SK-MEL-5 (cell line): ENCODE data around the gene OCSTAMP. TPM values are rescaled to one million over a fixed set of nuclear protein-coding genes. Genes with fewer than 3 reads are reported as not detected.

Experiments used
- DNase-seq: peaks from one replicate; pipeline ENCODE4 v3.0.0-alpha.2; 2016; ENCODE audit warnings: low read depth, low spot score
- in situ Hi-C: cut with HindIII; loops from 2 replicates; pipeline ENCODE4 v1.10.0; 2016; ENCODE audit warnings: low sequenced_read_pairs, high pct_unique_total_duplicates, low pct_unique_long_range_greater_than_20kb
- total RNA-seq: library from RNA; depleted of rRNA; stranded (reverse); fragments of >200 nt; shearing (Covaris generic); gene quantifications from 2 replicates; pipeline ENCODE4 v1.2.3, GENCODE V29; 2014

Gene OCSTAMP
- total RNA-seq, 1 experiment from 2014 or later = not detected

DNA sequence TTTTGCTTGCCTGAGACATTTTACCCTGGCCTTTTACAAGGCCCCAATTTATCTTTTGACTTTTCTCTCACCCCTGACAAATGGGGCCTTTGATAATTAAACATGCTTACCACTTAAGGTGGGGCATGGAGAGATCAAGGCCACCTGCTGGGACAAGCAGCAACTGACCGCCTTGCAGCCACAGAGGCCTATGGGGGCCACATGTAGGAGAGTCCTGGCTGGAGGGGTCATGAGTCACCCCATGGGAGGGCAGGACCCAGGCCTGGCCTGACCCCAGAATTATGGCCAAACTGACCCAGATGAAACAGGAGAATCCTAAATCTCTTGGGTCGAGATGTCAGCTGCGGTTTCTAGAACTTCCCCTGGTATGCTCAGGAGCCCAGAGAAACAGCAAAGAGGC lies 8.5 kb upstream of the OCSTAMP start:
- in situ Hi-C loops = no loop called here
- DNase-seq = no peak

GRCh38 chr20:46558511-46558959 lies 8.1 kb upstream of the OCSTAMP start:
- in situ Hi-C loops = no loop called here
- peak; percentile 11 for DNase-seq

DNA sequence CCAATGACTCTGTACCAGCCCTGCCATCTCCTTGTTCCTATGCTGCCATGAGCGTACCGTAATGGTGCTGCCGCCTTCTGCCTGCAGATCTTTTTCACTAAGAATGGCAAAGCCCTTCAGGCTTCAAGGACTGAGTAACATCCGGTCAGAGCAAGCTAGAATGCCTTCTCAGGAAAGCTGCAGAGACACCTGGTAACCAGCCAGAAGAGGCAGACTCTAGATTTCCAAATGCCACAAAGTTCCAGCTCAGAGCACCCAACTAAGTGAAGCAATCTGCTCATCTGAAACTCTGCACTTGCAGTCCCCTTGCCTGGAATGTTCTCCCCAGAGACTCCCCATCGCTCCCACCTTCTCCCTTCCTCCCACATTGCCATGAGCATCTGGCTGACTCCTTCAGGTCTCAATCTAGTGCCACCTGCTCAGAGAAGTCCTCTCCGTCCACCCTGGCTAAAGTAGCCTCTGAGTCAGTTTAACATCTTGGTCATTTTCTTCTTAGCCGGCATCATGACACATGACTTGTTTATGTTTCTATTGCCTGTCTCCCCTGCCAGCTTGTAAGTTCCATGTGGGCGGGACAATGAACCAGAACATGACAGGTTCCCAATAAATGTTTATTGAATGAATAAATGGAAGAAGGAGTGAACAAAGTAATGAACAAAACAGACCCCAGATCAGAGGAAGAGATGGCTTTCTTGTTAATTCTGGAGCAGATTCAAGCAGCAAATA lies 6.9 kb upstream of the OCSTAMP start:
- in situ Hi-C loops = no loop called here
- no peak for DNase-seq

DNA sequence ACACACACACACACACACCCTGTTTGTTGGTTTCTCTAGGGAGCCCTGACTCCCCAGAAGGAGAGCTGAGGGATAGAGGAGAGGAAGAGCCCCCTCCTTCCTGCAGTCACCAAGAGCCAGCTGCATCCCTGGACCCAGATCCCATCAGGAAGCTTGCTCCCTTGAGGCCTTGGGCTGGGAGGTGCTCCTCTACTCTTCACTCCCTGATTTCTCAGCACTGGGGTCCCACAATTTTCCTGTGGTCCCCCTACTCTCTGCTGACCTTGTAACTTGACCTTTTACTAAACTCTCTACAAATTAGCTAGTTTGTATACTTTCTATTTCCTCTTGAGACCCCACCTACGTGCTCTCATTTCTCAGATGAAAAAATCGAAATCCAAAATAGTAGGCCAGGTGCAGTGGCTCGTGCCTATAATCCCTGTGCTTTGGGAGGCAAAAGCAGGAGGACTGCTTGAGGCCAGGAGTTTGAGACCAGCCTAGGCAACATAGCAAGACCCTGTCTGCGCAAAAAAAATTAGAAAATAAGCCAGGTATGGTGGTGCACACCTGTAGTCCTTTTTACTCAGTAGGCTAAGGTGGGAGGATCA lies 5.0 kb upstream of the OCSTAMP start:
- DNase-seq = no peak
- in situ Hi-C loops = no loop called here

DNA sequence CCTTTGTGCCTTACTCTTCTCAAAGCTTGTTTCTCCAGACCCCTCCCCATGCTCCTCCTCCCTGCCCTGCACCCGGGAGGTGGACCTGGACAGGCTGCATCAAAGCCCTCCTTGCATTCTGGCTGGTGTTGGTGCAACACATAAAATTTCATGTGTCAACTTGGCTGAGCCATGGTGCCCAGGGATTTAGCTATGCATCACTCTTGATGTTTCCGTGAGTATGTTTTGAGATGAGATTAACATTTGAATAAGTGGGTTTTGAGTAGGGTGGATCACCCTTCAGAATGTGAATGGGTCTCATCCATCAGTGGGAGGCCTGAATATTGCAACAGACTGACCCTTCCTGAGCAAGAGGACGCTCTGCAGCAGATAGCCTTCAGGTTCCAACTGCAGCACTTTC lies 4.4 kb upstream of the OCSTAMP start:
- in situ Hi-C loops = no loop called here
- no peak for DNase-seq

GRCh38 chr20:46553926-46554325 lies 3.5 kb upstream of the OCSTAMP start:
- in situ Hi-C loops = no loop called here
- no peak for DNase-seq

GRCh38 chr20:46552460-46553420 lies 2.3 kb upstream of the OCSTAMP start:
- in situ Hi-C loops = no loop called here
- DNase-seq = no peak

- in situ Hi-C loops = no loop called here
- DNase-seq = no peak
These were observed 1.3 kb upstream of the OCSTAMP start for GRCh38 chr20:46551522-46552381.

GRCh38 chr20:46549188-46549972 lies 1.1 kb downstream of the OCSTAMP start:
- DNase-seq = no peak
- in situ Hi-C loops = loop anchor here (25.0 kb wide), 1 partner anchor 138 kb away; the partner anchor contains the start of gene TP53RK

GRCh38 chr20:46548688-46549087 lies 1.8 kb downstream of the OCSTAMP start:
- in situ Hi-C loops = loop anchor here (25.0 kb wide), 1 partner anchor 139 kb away; the partner anchor contains the start of gene TP53RK
- no peak for DNase-seq

- in situ Hi-C loops = loop anchor here (25.0 kb wide), 1 partner anchor 139 kb away; the partner anchor contains the start of gene TP53RK
- DNase-seq = no peak
These were observed 2.5 kb downstream of the OCSTAMP start for GRCh38 chr20:46547995-46548394.

DNA sequence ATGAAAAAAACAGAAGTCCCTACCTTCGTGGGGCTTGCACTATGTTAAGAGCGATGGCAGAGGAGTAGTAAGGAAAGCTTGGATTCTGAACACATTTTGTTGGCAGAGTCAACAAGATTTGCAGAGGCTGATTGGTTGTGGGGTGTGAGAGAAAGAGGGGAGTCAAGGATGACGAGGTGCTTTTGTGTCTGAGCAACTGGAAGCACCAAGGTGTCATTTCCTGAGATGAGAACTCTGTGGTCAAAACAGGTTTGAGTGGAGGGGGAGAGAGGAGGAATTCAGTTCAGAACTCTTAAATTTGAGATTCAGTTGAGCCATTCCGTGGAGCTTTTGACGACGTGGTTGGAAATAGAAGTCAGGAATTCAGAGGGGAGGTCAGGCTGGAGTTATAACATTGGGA lies 3.5 kb downstream of the OCSTAMP start:
- in situ Hi-C loops = loop anchor here (25.0 kb wide), 1 partner anchor 140 kb away; the partner anchor contains the start of gene TP53RK
- DNase-seq = no peak

DNA sequence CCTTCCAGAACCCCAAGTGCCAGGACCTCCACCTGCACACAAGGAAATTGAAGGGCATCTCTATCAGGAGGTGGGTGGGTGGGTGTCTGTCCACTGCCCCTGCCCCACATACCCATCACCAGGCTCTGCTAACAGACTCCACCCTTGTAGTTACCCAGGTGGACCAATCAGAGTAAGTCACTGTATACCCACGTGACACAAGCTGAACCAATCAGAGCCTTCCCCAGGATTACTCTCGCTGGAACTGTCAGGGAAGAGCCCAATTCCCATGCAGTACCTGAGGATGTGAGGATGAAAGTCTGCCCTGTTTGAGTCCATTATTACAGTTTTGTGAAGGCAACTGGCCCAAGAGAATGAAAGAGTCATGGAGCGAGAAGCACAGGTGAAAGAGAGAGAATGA lies 4.2 kb downstream of the OCSTAMP start:
- peak; percentile 22 for DNase-seq
- in situ Hi-C loops = loop anchor here (25.0 kb wide), 1 partner anchor 141 kb away; the partner anchor contains the start of gene TP53RK

- in situ Hi-C loops = loop anchor here (25.0 kb wide), 1 partner anchor 142 kb away; the partner anchor contains the start of gene TP53RK
- no peak for DNase-seq
These were observed 4.7 kb downstream of the OCSTAMP start for GRCh38 chr20:46545827-46546138.

GRCh38 chr20:46545077-46545826 lies 5.2 kb downstream of the OCSTAMP start:
- in situ Hi-C loops = loop anchor here (25.0 kb wide), 1 partner anchor 142 kb away; the partner anchor contains the start of gene TP53RK
- no peak for DNase-seq

DNA sequence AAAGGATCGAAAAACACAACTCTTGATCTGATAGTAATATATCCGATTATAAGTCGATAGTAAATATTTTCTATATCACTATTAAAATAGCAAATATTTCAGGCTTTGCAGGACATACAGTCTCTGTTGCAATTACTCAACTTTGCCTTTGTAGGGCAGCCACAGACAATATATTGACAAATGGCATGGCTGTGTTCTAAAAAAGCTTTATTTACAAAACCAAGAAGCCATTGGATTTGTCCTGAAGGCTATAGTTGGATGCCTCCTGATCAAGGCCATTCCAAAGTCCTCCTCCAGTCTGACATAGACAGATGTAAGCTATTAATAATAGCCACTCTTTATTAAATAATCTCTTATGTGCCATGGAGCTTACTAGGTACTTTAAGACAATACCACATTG lies 5.9 kb downstream of the OCSTAMP start:
- no peak for DNase-seq
- in situ Hi-C loops = loop anchor here (25.0 kb wide), 1 partner anchor 143 kb away; the partner anchor contains the start of gene TP53RK
